SK-N-MC (cell line): Measurements from ENCODE around the gene OR2T6.
"Not testable (repeated sequence)": the region's sequence is repeated elsewhere in the genome, so short reads cannot be mapped to it uniquely, and the experiment has no call there.

Experiments used
- EZH2 ChIP-seq: fragments of 200-600 bp; sonication (generic); IDR thresholded peaks from one replicate; pipeline ENCODE4 v1.6.1; 2017; ENCODE audit warnings: antibody characterized with exemption
- POLR2AphosphoS5 ChIP-seq: IDR thresholded peaks from 2 replicates; pipeline ENCODE4 v1.6.1; 2012; ENCODE audit warnings: mild to moderate bottlenecking, low read depth, low read length, borderline replicate concordance

- TF ChIP-seq EZH2, POLR2AphosphoS5: not testable (repeated sequence)
Measured at GRCh38 chr1:248431683-248432082, 56.1 kb downstream of the OR2T6 start.
